Ovary (tissue), 9 donors: Measurements from ENCODE around the gene SPOCK1. TPM values are rescaled to one million over a fixed set of nuclear protein-coding genes. Genes with fewer than 3 reads are reported as not detected.

Source experiments
- DNase-seq, 5 donors: peaks; one replicate each; pipeline ENCODE4 v3.0.0-alpha.2; 2019 to 2020
- H3K27ac ChIP-seq, 2 donors: fragments of 200-600 bp; one replicate each; pipeline versions ENCODE4 v1.5.1 to v1.8.0; 2019 to 2022
- H3K27me3 ChIP-seq: fragments of 200-600 bp; one replicate; pipeline ENCODE4 v1.8.0; 2022
- H3K36me3 ChIP-seq: fragments of 200-600 bp; sonication (generic); one replicate; pipeline ENCODE4 v1.5.1; 2019
- H3K4me1 ChIP-seq: one replicate; pipeline ENCODE4 v1.8.1; 2013; ENCODE audit warnings: mild to moderate bottlenecking, moderate library complexity; ENCODE audit not compliant: insufficient read depth
- H3K4me3 ChIP-seq: fragments of 200-600 bp; sonication (generic); one replicate; pipeline ENCODE4 v1.5.1; 2017
- H3K9me3 ChIP-seq, 2 donors: fragments of 200-600 bp in 1 of 2; sonication (generic) in 1 of 2; one replicate each; pipeline versions ENCODE4 v1.5.1 to v1.8.1; 2013 to 2019; ENCODE audit warnings: mild to moderate bottlenecking in 1 of 2, moderate library complexity in 1 of 2
- EP300 ChIP-seq: sonication (generic); formaldehyde crosslinking; IDR thresholded peaks from one replicate; pipeline ENCODE4 v1.6.1; 2017; ENCODE audit warnings: antibody characterized with exemption
- POLR2A ChIP-seq: fragments of 450-650 bp; IDR thresholded peaks from one replicate; pipeline ENCODE4 v1.6.1; 2017; ENCODE audit warnings: antibody characterized with exemption, mild to moderate bottlenecking, moderate library complexity
- WGBS, 3 donors: extraction: QIAGEN DNeasy Blood & Tissue Kit in 1 of 3; methylation state at CpG; one replicate each; pipeline versions ENCODE4 v1.1.5 to v1.1.7; 2013 to 2017; 5-methylcytosine and 5-hydroxymethylcytosine counted together
- intact Hi-C, 4 donors: fragments of 100-400 bp; cut with DNase I; formaldehyde crosslinking; loops; one replicate each; pipeline versions ENCODE4 v1.11.0 to v1.15.1; 2022 to 2023
- polyA plus RNA-seq, 2 donors: library from polyadenylated mRNA; stranded (reverse); fragments of 200-250 nt in 1 of 2; fragments of 350-450 nt in 1 of 2; fragmentation: Illumina TruSeq in 1 of 2; extraction: RNeasy Lipid Tissue Mini Kit (QIAGEN cat#74804) in 1 of 2; gene quantifications; one replicate each; pipeline ENCODE4 v1.2.3, GENCODE V29; 2013 to 2014
- total RNA-seq, 7 donors: library from RNA; depleted of rRNA in 2 of 7; stranded (reverse); fragments of >200 nt in 2 of 7; fragmentation: NEBNext Ultra II Directional in 3 of 7; extraction: Animal tissue kit (Norgen Biotek cat#: 25700) in 3 of 7; gene quantifications; one replicate each; pipeline versions ENCODE4 v1.1.0 to v1.2.4, GENCODE V29; 2016 to 2023
- TF ChIP-seq, protein P1 (sequence below), 3 donors: fragments of 450-650 bp in 2 of 3; fragments of 200-600 bp in 1 of 3; IDR thresholded peaks; one replicate each; pipeline versions ENCODE4 v1.5.1 to v1.8.0; 2016 to 2022; ENCODE audit warnings: antibody characterized with exemption in 3 of 3, mild to moderate bottlenecking in 1 of 3
- donor health status: DM: no; HTN: no; CAD: no; lungs with moderate emphysema.
- donor health status: DM: no; HTN: no; CAD: no.
- donor health status: Bipolar disorder and iron deficiency.
- donor health status: DM: yes; HTN: yes; CAD: no.
- donor health status: DM: no; HTN: no; CAD: no.
- donor health status: DM: yes; HTN: yes; CAD: no.

Gene SPOCK1
- total and polyA plus RNA-seq, 9 donors, result 1.3 to 42.6 (median 10.8) TPM

DNA sequence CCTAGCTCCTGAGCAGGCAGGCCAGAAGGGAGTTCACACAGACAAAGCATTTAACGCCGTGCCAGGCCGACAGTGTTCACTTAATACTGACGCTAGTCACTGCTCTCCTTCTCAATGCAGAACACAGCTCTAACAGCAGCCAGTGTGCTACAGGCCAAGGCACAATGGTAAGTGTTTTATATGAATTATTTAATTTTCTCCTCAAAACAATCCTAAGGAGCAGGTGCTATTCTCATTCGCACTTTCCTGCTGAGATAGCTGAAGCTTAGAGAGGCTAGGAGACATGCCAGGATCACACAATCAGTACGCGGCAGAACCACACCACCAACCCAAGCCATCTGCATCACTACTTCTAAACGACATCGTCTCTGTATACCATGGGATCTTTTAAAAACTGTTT, 170.7 kb downstream of the SPOCK1 start:
- no peak for DNase-seq
- WGBS, 3 donors, result 76 to 89% (median 76%) methylated on average over 9 of the region's 9 CpGs
- Histone ChIP-seq H3K27ac (no peak overlapping the region), H3K9me3 (no peaks in the 10 kb centered on the region), H3K36me3 (no peaks in the 10 kb centered on the region), H3K4me3 (no peak overlapping the region), H3K4me1 (no peaks in the 10 kb centered on the region), H3K27me3 (no peaks in the 10 kb centered on the region)
- TF ChIP-seq POLR2A, result no peak
- no peak for TF ChIP-seq EP300
- TF ChIP-seq, protein P1, sequence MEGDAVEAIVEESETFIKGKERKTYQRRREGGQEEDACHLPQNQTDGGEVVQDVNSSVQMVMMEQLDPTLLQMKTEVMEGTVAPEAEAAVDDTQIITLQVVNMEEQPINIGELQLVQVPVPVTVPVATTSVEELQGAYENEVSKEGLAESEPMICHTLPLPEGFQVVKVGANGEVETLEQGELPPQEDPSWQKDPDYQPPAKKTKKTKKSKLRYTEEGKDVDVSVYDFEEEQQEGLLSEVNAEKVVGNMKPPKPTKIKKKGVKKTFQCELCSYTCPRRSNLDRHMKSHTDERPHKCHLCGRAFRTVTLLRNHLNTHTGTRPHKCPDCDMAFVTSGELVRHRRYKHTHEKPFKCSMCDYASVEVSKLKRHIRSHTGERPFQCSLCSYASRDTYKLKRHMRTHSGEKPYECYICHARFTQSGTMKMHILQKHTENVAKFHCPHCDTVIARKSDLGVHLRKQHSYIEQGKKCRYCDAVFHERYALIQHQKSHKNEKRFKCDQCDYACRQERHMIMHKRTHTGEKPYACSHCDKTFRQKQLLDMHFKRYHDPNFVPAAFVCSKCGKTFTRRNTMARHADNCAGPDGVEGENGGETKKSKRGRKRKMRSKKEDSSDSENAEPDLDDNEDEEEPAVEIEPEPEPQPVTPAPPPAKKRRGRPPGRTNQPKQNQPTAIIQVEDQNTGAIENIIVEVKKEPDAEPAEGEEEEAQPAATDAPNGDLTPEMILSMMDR (IDR thresholded peaks at IDR 0.05), result no peak
- intact Hi-C loops, result no loop called here

- Histone ChIP-seq H3K27me3 (no peaks in the 10 kb centered on the region), H3K4me1 (no peaks in the 10 kb centered on the region), H3K36me3 (no peaks in the 10 kb centered on the region), H3K27ac (no peak overlapping the region), H3K4me3 (no peak overlapping the region), H3K9me3 (no peaks in the 10 kb centered on the region)
- intact Hi-C loops, result no loop called here
- TF ChIP-seq EP300 (no peak), POLR2A (no peak)
- TF ChIP-seq, protein P1 (IDR thresholded peaks at IDR 0.05), result no peak
- DNase-seq, result no peak
- WGBS, 3 donors, result 66 to 75% (median 70%) methylated on average over 4 of the region's 4 CpGs
Observed at GRCh38 chr5:137325721-137326120, 173.4 kb downstream of the SPOCK1 start.

GRCh38 chr5:137320056-137321045, 178.8 kb downstream of the SPOCK1 start:
- intact Hi-C loops, result no loop called here
- Histone ChIP-seq H3K27me3 (no peaks in the 10 kb centered on the region), H3K9me3 (no peaks in the 10 kb centered on the region), H3K4me3 (no peak overlapping the region), H3K4me1 (no peaks in the 10 kb centered on the region), H3K36me3 (no peaks in the 10 kb centered on the region), H3K27ac (no peak overlapping the region)
- no peak for DNase-seq
- TF ChIP-seq EP300 (no peak), POLR2A (no peak)
- TF ChIP-seq, protein P1 (IDR thresholded peaks at IDR 0.05), result no peak
- 0 to 6% (median 0%) methylated on average over 3 of the region's 3 CpGs for WGBS, 3 donors

DNA sequence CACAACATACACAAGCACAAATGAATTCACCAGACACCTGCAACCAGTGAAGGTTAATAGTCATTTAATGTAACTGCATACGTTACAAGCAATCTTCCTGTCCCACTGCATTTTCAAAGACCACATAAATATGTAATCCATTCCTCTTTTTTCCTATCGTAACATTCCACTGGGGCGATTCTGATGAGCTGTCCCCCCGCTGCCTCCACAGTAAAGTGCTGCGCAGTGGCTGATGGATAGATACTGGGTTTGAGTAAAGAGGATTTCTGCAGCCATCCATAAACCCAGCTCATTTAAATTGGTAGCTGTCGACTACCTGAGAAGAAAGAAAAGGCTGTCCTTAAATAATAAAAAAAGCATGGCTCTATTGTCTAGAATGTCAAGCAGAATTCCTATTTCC, 181.1 kb downstream of the SPOCK1 start:
- DNase-seq, result no peak
- Histone ChIP-seq H3K36me3 (no peaks in the 10 kb centered on the region), H3K27ac (no peak overlapping the region), H3K27me3 (no peaks in the 10 kb centered on the region), H3K4me1 (no peaks in the 10 kb centered on the region), H3K4me3 (no peak overlapping the region), H3K9me3 (no peaks in the 10 kb centered on the region)
- TF ChIP-seq POLR2A, result no peak
- TF ChIP-seq EP300, result no peak
- TF ChIP-seq, protein P1 (IDR thresholded peaks at IDR 0.05), result no peak
- 83 to 87% (median 85%) methylated on average over 6 of the region's 6 CpGs for WGBS, 3 donors
- intact Hi-C loops, result no loop called here
